ENCODE data around the gene JMJD1C. TPM values are rescaled to one million over a fixed set of nuclear protein-coding genes. Genes with fewer than 3 reads are reported as not detected.
A peak's percentile ranks its signal among the peaks of the same experiment; 100 is the strongest.

The JMJD1C gene
- total and polyA plus RNA-seq, 12 donors: 36.0 to 124 (median 57.2) TPM

- H3K27ac ChIP-seq: no peak overlapping the region
- H3K36me3 ChIP-seq (replicated peaks in 1 of 2): peaks cover 0 to 5% of the 10 kb centered on the region in 2 donors
- H3K27me3 ChIP-seq: no peaks in the 10 kb centered on the region
- H3K4me1 ChIP-seq (replicated peaks in 1 of 2): peaks cover 0 to 8% of the 10 kb centered on the region in 2 donors
- TF ChIP-seq CTCF (IDR thresholded peaks at IDR 0.05) (no peak), POLR2A (IDR thresholded peaks at IDR 0.05) (no peak)
- no peak for DNase-seq
- H3K9me3 ChIP-seq (replicated peaks in 1 of 3): no peaks in the 10 kb centered on the region
- no peak overlapping the region for H3K4me3 ChIP-seq
- 70 to 75% (median 73%) methylated on average over 2 of the region's 2 CpGs for WGBS, 4 donors
- intact Hi-C loops (cut with DNase I): loop anchor here in 1 of 2 donors (10.0 kb wide), 2 partner anchors 466 to 556 kb away; no protein-coding TSS in a partner anchor
These were observed 296.8 kb downstream of the JMJD1C start for GRCh38 chr10:63168821-63169462.

GRCh38 chr10:63166742-63167258 lies 299.0 kb downstream of the JMJD1C start:
- intact Hi-C loops (cut with DNase I): loop anchor here in 1 of 2 donors (10.0 kb wide), 2 partner anchors 468 to 558 kb away; no protein-coding TSS in a partner anchor
- H3K27ac ChIP-seq: no peak overlapping the region

GRCh38 chr10:63165249-63165648 lies 300.5 kb downstream of the JMJD1C start:
- WGBS, 4 donors: 93 to 96% (median 94%) methylated on average over 7 of the region's 7 CpGs
- no peaks in the 10 kb centered on the region for H3K9me3 ChIP-seq (replicated peaks in 1 of 3)
- H3K4me1 ChIP-seq (replicated peaks in 1 of 2): peaks cover 0 to 3% of the 10 kb centered on the region in 2 donors
- no peaks in the 10 kb centered on the region for H3K27me3 ChIP-seq
- DNase-seq: no peak
- H3K36me3 ChIP-seq (replicated peaks in 1 of 2): no peaks in the 10 kb centered on the region
- intact Hi-C loops (cut with DNase I): loop anchor here in 1 of 2 donors (10.0 kb wide), 2 partner anchors 470 to 560 kb away; no protein-coding TSS in a partner anchor
- no peak overlapping the region for H3K27ac ChIP-seq
- TF ChIP-seq CTCF (IDR thresholded peaks at IDR 0.05): no peak
- TF ChIP-seq POLR2A (IDR thresholded peaks at IDR 0.05): no peak
- H3K4me3 ChIP-seq: no peak overlapping the region

More at GRCh38 chr10:63166742-63167258, 299.0 kb downstream of the JMJD1C start:
- DNase-seq: peak in 3 of 7 donors; percentile 26 to 45 (median 34)
- Histone ChIP-seq H3K9me3 (replicated peaks in 1 of 3) (no peaks in the 10 kb centered on the region), H3K4me3 (no peak overlapping the region), H3K36me3 (replicated peaks in 1 of 2) (peaks cover 0 to 5% of the 10 kb centered on the region in 2 donors), H3K4me1 (replicated peaks in 1 of 2) (peaks cover 0 to 8% of the 10 kb centered on the region in 2 donors), H3K27me3 (no peaks in the 10 kb centered on the region)
- peak; percentile 60 to 89 (median 86) for TF ChIP-seq CTCF (IDR thresholded peaks at IDR 0.05)
- TF ChIP-seq POLR2A (IDR thresholded peaks at IDR 0.05): no peak
- 10 to 20% (median 12%) methylated on average over 3 of the region's 3 CpGs for WGBS, 4 donors

GRCh38 chr10:63164166-63164623 lies 301.6 kb downstream of the JMJD1C start:
- Histone ChIP-seq H3K27ac (peak overlapping the region in 1 of 5 donors; percentile 6), H3K36me3 (replicated peaks in 1 of 2) (no peaks in the 10 kb centered on the region), H3K4me1 (replicated peaks in 1 of 2) (peaks cover 0 to 3% of the 10 kb centered on the region in 2 donors), H3K27me3 (no peaks in the 10 kb centered on the region), H3K4me3 (no peak overlapping the region), H3K9me3 (replicated peaks in 1 of 3) (no peaks in the 10 kb centered on the region)
- TF ChIP-seq CTCF (IDR thresholded peaks at IDR 0.05) (no peak), POLR2A (IDR thresholded peaks at IDR 0.05) (no peak)
- DNase-seq: peak in 1 of 7 donors; percentile 42
- intact Hi-C loops (cut with DNase I): loop anchor here in 1 of 2 donors (10.0 kb wide), 2 partner anchors 471 to 561 kb away; no protein-coding TSS in a partner anchor
- 56 to 71% (median 66%) methylated on average over 2 of the region's 2 CpGs for WGBS, 4 donors

All from adrenal gland (tissue), 12 donors.